Neural progenitor cell (in vitro differentiated cells): Measurements from ENCODE around the gene DOCK11.

Source experiments
- CTCF ChIP-seq: fragments of 200-600 bp; sonication (generic); IDR thresholded peaks from 2 replicates; pipeline ENCODE4 v1.5.1; 2017; ENCODE audit warnings: antibody characterized with exemption, mild to moderate bottlenecking
- EZH2 ChIP-seq: fragments of 200-600 bp; sonication (generic); IDR thresholded peaks from 2 replicates; pipeline ENCODE4 v1.6.1; 2017; ENCODE audit warnings: antibody characterized with exemption, mild to moderate bottlenecking, moderate library complexity
- EZH2phosphoT487 ChIP-seq: fragments of 200-600 bp; sonication (generic); IDR thresholded peaks from 2 replicates; pipeline ENCODE4 v1.6.1; 2017; ENCODE audit warnings: antibody characterized with exemption

- TF ChIP-seq EZH2 (no peak), CTCF (no peak), EZH2phosphoT487 (no peak)
Measured at GRCh38 chrX:118506805-118507480, 11.3 kb downstream of the DOCK11 start.
